ENCODE results near the gene LRP5.
"Not testable (repeated sequence)": the region's sequence is repeated elsewhere in the genome, so short reads cannot be mapped to it uniquely, and the experiment has no call there.

Gene LRP5

DNA sequence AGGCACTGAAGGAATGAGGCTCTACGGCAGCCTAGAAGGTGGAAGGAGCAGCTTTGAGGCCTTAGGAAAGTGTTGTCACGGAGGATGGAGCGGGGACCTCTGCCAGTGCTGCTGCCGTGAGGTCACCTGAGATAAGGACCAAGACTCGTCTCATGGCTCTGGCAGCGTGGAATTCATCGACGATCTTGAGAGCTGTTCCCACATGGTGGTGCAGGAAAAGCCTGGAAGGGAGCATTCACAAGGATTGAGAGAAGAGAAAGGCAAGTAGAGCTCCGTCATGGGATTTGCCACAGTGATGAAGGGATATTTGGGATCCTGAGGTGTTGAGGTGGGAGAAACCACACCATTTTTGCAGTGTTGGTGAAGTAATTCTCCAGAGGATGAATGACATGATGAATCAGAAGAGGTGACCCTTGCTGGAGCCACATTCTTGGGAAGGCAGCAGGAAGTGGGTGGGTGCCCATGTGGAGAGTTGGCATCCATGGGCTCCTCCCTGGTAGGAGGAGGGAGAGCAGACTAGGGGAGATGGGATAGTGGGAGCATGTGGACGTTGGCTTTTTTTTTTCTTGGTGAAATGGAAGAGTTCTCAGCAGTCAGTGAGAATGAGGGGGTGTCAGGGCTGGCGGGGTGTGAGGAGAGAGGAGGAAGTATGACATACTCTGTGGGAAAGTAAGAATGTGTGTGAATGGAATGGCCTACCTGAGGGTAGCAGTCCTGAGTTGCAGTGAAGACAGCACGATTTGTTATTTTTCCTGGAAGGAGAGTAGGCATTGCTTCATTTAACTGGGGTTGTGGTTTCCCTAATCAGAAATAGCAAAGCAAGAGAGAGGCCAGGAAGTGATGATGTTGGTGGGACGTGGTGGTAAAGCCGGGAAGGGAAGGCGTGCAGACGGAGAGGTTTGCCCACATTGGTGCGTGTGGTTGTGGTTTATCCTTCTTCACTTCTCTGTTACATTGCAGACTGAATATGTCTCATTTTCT lies 159.3 kb downstream of the LRP5 start:
- DNase-seq, result no peak

DNA sequence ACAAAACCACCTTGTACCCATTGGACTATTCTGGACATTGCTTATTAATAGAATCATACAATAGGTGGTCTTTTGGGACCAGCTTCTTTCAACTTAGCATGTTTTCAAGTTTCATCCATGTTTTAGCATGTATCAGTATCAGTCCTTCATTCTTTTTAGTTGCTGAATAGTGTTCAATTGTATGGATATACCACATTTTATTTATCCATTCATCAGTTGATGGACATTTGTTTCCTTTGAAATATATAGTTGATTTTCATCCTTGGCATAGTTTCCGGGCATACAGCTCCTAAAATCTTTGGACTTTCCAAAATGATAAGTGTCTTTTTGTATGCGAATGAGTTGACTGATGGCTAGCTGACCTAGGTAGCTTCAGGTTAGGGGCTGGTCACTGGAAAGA lies 160.4 kb downstream of the LRP5 start:
- DNase-seq, result no peak

DNA sequence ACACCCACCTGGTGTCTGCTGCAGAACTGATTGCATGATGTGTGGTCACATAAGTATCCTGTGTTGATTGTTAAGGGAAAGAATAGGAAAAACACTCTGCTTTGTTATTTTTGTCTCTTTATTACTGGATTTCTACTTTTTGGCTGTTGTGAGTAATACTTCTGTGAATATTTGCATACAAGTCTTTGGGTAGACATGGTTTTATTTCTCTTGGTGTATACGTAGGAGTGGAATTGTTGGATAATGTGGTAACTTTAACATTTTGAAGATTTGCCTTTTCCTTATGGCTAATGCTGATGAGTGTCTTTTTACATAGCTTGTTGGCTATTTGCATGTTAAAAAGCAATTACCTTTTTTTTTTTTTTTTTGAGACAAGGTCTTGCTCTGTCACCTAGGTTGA lies 161.3 kb downstream of the LRP5 start:
- DNase-seq, result no peak

DNA sequence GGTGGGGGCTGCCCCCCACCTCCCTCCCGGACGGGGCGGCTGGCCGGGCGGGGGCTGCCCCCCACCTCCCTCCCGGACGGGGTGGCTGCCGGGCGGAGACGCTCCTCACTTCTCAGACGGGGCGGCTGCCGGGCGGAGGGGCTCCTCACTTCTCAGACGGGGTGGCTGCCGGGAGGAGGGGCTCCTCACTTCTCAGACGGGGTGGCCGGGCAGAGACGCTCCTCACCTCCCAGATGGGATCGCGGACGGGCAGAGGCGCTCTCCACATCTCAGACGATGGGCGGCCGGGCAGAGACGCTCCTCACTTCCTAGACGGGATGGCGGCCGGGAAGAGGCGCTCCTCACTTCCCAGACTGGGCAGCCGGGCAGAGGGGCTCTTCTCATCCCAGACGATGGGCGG lies 163.2 kb downstream of the LRP5 start:
- not testable (repeated sequence) for DNase-seq

DNA sequence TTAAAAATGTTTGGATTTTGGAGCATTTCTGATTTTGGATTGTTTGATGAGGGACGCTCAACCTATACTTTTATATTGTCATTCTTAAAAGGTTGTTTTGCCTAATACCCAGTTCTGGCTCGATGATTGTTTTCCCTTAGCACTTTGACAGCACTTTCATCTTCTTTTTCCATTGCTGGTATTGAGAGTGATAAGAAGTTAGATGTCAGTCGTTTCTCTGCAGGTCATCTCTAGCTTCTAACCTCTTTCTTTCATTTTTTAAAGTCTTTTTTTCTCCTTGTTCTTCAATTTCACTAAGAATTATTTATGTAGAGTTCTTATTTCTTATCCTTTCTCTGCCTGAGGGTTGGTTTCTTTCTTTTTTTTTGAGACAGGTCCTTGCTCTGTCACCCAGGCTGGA lies 167.0 kb downstream of the LRP5 start:
- DNase-seq, result no peak

DNA sequence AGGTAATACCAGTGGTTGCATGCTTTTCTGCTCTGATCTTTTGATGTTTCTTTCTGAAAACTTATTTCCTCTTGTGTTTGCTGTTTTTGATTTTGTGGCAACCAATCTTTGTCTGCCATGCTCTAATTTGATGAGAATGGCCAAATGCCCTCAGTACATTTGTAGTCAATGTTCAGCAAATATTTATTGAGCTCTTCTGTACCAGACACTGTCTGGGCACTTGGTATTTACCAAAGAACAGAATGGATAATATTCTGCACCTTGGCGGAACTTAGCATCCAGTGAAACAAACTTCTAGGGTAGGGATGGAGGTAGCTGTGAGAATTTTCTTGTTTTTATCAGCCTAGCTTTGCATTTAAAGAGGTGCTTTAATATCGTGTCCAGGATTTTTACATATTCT lies 167.8 kb downstream of the LRP5 start:
- no peak for DNase-seq

DNA sequence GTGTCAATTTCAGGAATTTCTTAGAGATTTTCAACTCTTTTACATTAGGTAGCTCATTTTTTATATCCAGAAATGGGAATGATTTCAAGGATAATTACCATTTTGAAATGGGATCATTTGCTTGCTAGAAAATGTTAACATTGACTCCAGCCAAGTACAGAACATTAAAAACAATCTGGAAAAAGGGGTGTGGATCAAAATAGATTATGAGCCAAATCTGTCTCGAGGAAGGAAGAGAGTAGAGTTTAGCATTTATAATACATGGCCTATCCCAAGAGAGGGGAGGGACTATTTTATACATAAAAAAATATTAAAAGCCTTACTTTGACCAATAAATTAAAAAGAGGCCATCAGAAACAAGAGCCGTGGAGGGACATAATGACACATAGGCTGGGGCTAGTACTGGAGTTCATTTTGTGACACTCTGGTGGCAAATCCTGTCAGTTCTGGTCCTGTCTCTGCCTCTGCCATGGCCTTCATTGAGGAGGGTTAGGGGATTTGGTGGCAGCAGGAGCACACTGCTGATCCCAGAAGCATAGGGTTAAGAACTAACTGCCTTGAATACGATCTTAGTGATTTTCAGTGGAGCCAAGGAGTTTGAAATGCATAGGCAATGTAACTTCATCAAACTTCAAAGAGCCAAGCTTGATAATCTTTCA lies 168.6 kb downstream of the LRP5 start:
- no peak for DNase-seq

DNA sequence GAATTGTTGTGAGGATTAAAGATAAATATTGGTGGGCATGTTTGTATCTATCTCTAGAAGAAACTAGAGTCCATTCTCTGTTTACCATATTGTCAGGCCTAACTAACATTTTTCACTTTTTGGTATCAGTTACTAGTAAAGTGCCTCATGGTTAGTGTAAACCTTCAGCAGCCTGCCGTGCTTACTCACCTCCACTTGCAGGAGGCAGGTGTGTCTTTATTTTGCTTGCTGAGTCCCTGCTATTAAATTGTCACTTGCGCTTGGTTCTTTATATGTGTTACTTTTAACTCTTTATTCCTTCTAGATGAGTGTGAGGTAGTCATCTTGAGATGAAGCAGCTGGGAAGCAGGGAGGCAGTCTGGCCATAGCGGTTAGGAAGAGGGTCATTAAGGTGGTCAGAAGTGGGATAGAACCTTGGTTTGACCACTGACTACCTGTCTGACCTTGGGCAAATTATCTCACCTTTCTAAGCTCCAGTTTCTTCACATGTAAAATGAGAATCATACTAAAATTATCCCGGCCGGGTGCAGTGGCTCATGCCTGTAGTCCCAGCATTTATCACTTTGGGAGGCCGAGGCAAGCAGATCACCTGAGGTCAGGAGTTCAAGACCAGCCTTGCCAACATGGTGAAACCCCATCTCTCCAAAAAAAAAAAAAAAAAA lies 169.3 kb downstream of the LRP5 start:
- DNase-seq, result no peak

DNA sequence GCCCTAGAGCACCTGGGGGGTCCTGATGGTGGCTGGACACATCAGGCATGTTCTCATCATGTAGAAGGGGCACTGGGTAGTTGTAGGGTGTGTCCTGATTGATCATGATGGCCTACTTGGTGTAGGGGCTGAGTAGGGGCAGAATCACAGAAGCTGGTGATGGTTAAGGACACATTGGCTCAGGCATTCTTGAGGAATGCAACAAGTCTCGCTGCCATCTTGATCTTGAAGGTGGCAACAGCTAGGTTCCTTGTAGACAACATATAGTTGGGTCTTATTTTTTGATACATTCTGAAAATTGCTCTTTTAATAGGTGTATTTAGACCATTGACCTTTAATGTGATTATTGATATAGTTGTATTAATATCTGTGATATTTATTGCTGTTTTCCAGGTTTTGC lies 176.2 kb downstream of the LRP5 start:
- no peak for DNase-seq

DNA sequence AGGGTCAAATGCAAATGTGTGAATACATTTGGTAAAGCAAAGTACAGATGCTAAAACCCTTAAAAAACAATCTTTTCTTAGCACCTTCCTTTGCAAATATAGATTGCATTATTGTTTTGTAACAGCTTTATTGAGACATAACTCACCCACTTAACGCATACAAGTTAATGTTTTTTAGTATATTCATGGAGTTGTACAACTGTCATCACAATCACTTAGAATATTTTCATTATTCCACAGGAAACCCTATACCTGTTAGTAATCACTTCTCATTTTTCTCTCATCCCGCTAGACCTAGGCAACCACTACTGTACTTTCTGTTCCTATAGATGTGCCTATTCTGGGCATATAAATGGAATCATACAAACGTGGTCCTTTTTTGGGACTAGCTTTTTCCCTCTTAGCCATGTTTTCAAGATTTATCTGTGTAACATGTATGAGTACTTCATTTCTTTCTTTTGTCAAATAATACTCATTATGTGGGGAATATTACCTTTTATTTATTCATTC lies 182.9 kb downstream of the LRP5 start:
- DNase-seq, result no peak

DNA sequence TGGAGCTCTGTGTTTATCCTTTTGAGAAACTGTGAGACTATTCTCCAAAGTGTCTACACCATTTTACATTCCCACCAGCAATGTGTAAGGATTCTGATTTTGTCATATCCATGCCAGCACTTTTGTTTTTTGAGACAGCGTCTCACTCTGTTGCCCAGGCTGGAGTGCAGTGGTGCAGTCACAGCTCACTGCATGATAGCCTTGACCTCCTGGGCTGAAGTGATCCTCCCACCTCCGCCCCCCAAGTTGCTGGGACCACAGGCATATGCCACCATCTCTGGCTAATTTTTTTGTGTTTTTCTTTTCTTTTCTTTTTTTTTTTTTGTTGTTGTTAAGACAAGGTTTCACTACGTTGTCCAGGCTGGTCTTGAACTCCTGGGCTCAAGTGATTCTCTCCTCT lies 183.5 kb downstream of the LRP5 start:
- DNase-seq, result no peak

DNA sequence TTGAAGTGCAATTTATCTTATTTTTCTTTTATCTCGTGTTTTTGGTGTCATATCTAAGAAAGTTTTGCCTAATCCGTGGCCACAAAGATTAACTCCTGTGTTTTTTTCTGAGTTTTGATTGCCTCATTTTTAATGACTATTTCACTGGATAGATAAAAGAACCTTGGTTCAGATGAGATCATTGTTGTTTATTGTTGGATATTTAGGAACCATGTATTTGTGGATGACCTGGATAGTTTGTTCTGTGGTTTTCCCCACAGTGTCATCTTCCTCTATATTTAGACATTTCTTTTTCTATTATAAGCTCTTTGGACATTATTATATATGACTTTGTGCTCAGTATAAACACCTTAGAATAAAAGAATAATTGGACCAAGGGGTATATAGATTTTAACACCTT lies 185.4 kb downstream of the LRP5 start:
- DNase-seq, result no peak

DNA sequence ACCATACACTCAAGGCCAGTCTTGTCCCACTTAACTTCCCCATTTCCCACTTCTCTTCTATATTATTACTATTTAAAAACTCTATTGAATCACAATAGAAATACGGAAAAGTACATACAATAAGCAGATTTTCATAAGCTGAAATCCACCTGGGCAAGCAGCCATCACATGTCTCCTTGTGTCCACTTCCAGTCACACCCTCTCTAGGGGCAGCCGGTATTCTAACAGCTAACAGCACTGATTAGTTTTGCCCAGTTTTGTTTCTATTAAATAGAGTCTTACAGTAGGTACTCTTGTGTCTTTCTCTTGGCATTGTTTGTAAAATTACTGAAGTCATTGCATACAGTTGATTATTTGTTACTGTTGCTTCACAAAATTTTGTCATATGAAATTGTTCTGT lies 185.9 kb downstream of the LRP5 start:
- DNase-seq, result no peak

Measured in activated CD4-positive, CD25-positive, alpha-beta regulatory T cell treated with anti-CD3 and anti-CD28 coated beads, Interleukin-2, amount 50 U/mL, for 72 hours (primary cell).